Prostate gland (tissue), 2 donors: ENCODE measurements around the gene CHST8.

Experiments
- CTCF ChIP-seq, 4 experiments: fragments of 200-600 bp in 2 of 4; fragments of 450-650 bp in 2 of 4; sonication (generic) in 2 of 4; IDR thresholded peaks; 1 replicate in 3 of 4; 2 replicates in 1 of 4; pipeline ENCODE4 v1.5.1; 2016 to 2019; ENCODE audit warnings: antibody characterized with exemption in 4 of 4, mild to moderate bottlenecking in 2 of 4, moderate library complexity in 2 of 4
- POLR2A ChIP-seq: fragments of 450-650 bp; IDR thresholded peaks from one replicate; pipeline ENCODE4 v1.6.1; 2016; ENCODE audit warnings: antibody characterized with exemption, mild to moderate bottlenecking
- POLR2AphosphoS5 ChIP-seq: sonication (generic); formaldehyde crosslinking; IDR thresholded peaks from one replicate; pipeline ENCODE4 v1.6.1; 2017; ENCODE audit warnings: antibody characterized with exemption

- no peak for TF ChIP-seq CTCF (IDR thresholded peaks at IDR 0.05)
- no peak for TF ChIP-seq POLR2A
- TF ChIP-seq POLR2AphosphoS5, result no peak
Observed at GRCh38 chr19:33730858-33731607, 109.3 kb downstream of the CHST8 start.
